Measurements from ENCODE around the gene STX2.

GRCh38 chr12:130868412-130868811 is 29.4 kb upstream of the STX2 start:
- no peak for TF ChIP-seq EZH2 (IDR thresholded peaks at IDR 0.05; ENCODE audit: borderline replicate concordance, control insufficient read depth, low read depth, low read length)
- TF ChIP-seq CREM (IDR thresholded peaks at IDR 0.05; ENCODE audit: low read depth) = no peak
- no peak for TF ChIP-seq POLR2A (IDR thresholded peaks at IDR 0.05; ENCODE audit: low read depth, low read length)
- no peak for TF ChIP-seq SIN3A (IDR thresholded peaks at IDR 0.05; ENCODE audit: low read depth, low read length)
- no peak for TF ChIP-seq SP1 (IDR thresholded peaks at IDR 0.05; ENCODE audit: low read depth, low read length)
- TF ChIP-seq NFYA (IDR thresholded peaks at IDR 0.05; ENCODE audit: borderline replicate concordance, low read depth, low read length) = no peak
- TF ChIP-seq, protein P1, sequence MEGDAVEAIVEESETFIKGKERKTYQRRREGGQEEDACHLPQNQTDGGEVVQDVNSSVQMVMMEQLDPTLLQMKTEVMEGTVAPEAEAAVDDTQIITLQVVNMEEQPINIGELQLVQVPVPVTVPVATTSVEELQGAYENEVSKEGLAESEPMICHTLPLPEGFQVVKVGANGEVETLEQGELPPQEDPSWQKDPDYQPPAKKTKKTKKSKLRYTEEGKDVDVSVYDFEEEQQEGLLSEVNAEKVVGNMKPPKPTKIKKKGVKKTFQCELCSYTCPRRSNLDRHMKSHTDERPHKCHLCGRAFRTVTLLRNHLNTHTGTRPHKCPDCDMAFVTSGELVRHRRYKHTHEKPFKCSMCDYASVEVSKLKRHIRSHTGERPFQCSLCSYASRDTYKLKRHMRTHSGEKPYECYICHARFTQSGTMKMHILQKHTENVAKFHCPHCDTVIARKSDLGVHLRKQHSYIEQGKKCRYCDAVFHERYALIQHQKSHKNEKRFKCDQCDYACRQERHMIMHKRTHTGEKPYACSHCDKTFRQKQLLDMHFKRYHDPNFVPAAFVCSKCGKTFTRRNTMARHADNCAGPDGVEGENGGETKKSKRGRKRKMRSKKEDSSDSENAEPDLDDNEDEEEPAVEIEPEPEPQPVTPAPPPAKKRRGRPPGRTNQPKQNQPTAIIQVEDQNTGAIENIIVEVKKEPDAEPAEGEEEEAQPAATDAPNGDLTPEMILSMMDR (IDR thresholded peaks at IDR 0.05 in 2 of 3, conservative IDR thresholded peaks at IDR 0.05 in 1 of 3; ENCODE audit: control insufficient read depth in 2 of 3, extremely low read depth in 1 of 3, insufficient read depth in 1 of 3, low read depth in 3 of 3, low read length in 3 of 3) = no peak
- no peak for TF ChIP-seq GATAD2B (conservative IDR thresholded peaks at IDR 0.05; ENCODE audit: low read depth)
- TF ChIP-seq, protein P2, sequence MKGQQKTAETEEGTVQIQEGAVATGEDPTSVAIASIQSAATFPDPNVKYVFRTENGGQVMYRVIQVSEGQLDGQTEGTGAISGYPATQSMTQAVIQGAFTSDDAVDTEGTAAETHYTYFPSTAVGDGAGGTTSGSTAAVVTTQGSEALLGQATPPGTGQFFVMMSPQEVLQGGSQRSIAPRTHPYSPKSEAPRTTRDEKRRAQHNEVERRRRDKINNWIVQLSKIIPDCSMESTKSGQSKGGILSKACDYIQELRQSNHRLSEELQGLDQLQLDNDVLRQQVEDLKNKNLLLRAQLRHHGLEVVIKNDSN (IDR thresholded peaks at IDR 0.05; ENCODE audit: borderline replicate concordance, extremely low read length, insufficient read depth, low read depth, low read length) = no peak
- no peak for TF ChIP-seq CEBPB (IDR thresholded peaks at IDR 0.05; ENCODE audit: borderline replicate concordance in 1 of 2, low read depth in 2 of 2, low read length in 2 of 2)
- no peak for TF ChIP-seq ESRRA (IDR thresholded peaks at IDR 0.05; ENCODE audit: low read length)
- no peak for TF ChIP-seq ATF3 (IDR thresholded peaks at IDR 0.05; ENCODE audit: borderline replicate concordance, extremely low read depth, low read depth, low read length)

All from GM12878 (cell line).